Aorta (tissue), 5 donors: Measurements from ENCODE around the gene SUSD1. TPM values are rescaled to one million over a fixed set of nuclear protein-coding genes. Genes with fewer than 3 reads are reported as not detected.
"Not testable (repeated sequence)": the region's sequence is repeated elsewhere in the genome, so short reads cannot be mapped to it uniquely, and the experiment has no call there.

Experiments used
- ATAC-seq: fragments of 200-7000 bp; cut with Tn5 transposase; one replicate; pipeline ENCODE4 v1.9.1; 2022; ENCODE audit warnings: moderate library complexity; ENCODE audit not compliant: low FRiP score
- DNase-seq, 2 donors: peaks; one replicate each; pipeline ENCODE4 v3.0.0-alpha.2; 2020
- H3K27ac ChIP-seq, 2 donors: one replicate each; pipeline ENCODE4 v1.5.1; 2013; ENCODE audit warnings: low read length in 2 of 2, mild to moderate bottlenecking in 2 of 2, moderate library complexity in 2 of 2, control low read depth in 1 of 2, inconsistent platforms in 1 of 2, low read depth in 1 of 2
- H3K27me3 ChIP-seq, 2 donors: one replicate each; pipeline ENCODE4 v1.6.1; 2013; ENCODE audit warnings: control low read depth in 1 of 2, low read length in 1 of 2, mild to moderate bottlenecking in 1 of 2, moderate library complexity in 1 of 2; ENCODE audit not compliant: insufficient read depth in 2 of 2, control insufficient read depth in 1 of 2
- H3K36me3 ChIP-seq, 2 donors: one replicate each; pipeline ENCODE4 v1.6.1; 2013; ENCODE audit warnings: control low read depth in 1 of 2, low read length in 1 of 2, mild to moderate bottlenecking in 1 of 2; ENCODE audit not compliant: insufficient read depth in 2 of 2, control insufficient read depth in 1 of 2
- H3K4me1 ChIP-seq, 2 donors: one replicate each; pipeline ENCODE4 v1.6.1; 2013; ENCODE audit warnings: low read length in 2 of 2, control low read depth in 1 of 2, mild to moderate bottlenecking in 1 of 2, moderate library complexity in 1 of 2; ENCODE audit not compliant: insufficient read depth in 2 of 2, control insufficient read depth in 1 of 2
- H3K4me3 ChIP-seq, 2 donors: one replicate each; pipeline ENCODE4 v1.5.1; 2013; ENCODE audit warnings: low read length in 2 of 2, control low read depth in 1 of 2, mild to moderate bottlenecking in 1 of 2
- H3K9me3 ChIP-seq: one replicate; pipeline ENCODE4 v1.6.1; 2013; ENCODE audit warnings: mild to moderate bottlenecking, low read length; ENCODE audit not compliant: control insufficient read depth
- WGBS, 2 donors: extraction: QIAGEN DNeasy Blood & Tissue Kit; methylation state at CpG; one replicate each; pipeline ENCODE4 v1.1.7; 2013; 5-methylcytosine and 5-hydroxymethylcytosine counted together
- intact Hi-C, 2 donors: fragments of 100-400 bp; cut with DNase I; formaldehyde crosslinking; loops; one replicate each; pipeline versions ENCODE4 v1.14.2 to v1.15.0; 2022
- polyA plus RNA-seq, 2 donors: library from polyadenylated mRNA; stranded (reverse); fragments of 200-250 nt; gene quantifications; one replicate each; pipeline ENCODE4 v1.2.3, GENCODE V29; 2013
- total RNA-seq, 2 donors: library from RNA; stranded (reverse); fragmentation: NEBNext Ultra II Directional; extraction: Animal tissue kit (Norgen Biotek cat#: 25700); gene quantifications; one replicate each; pipeline ENCODE4 v1.2.1, GENCODE V29; 2021
- donor health status: healthy with polysubstance abuse.
- donor health status: Bipolar disorder and iron deficiency.
- donor health status: DM: no; HTN: no; CAD: no.
- donor health status: DM: no; HTN: no; CAD: no.
- donor health status: DM: yes; HTN: yes; CAD: no.

SUSD1 gene
- total and polyA plus RNA-seq, 4 donors: 3.4 to 14.3 (median 9.0) TPM

DNA sequence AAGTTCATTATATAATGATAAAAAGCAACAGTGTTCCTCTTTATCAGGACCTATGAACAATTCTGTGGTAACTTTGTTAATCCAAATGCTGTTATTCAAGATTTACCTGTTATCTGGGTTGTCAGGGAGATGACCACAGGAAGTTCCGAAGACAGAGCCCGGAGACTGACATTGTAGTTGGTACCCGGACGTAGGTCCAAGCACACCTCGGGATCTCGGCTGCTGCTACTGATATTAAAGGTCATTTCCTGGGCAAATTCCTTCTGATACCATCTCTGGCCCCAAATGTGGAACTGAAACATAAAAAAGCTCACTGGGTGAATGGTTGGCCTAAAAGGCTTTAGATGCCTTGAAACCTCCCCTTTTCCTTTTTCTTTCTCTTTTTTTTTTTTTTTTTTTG is 96.7 kb downstream of the SUSD1 start:
- H3K4me3 ChIP-seq: no peak overlapping the region
- no peaks in the 10 kb centered on the region for H3K9me3 ChIP-seq
- DNase-seq (no peak), ATAC-seq (no peak)
- no peaks in the 10 kb centered on the region for H3K27me3 ChIP-seq
- no peaks in the 10 kb centered on the region for H3K4me1 ChIP-seq
- intact Hi-C loops: no loop called here
- no peaks in the 10 kb centered on the region for H3K36me3 ChIP-seq
- WGBS, 2 donors: 82 to 87% methylated on average over 6 of the region's 6 CpGs
- no peak overlapping the region for H3K27ac ChIP-seq

DNA sequence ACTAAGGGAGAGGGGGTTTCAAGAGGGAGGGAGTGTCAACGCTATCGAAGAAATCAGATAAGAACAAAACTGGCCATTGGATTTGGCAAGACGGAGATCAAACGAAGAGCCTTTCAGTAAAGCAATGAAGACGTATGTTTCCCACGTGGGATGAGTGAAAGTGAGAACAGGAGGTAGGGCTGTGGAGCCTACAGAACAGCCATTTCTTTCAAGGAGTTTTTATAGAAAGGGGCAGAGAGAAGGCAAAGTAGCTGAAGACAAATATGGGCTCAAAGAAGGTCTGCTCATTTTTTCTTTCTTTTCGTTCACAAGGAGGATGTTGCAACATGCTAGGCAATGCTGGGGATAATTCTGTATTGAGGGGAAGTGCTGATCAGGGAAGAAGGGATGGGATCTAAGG is 98.3 kb downstream of the SUSD1 start:
- Histone ChIP-seq H3K4me1 (no peaks in the 10 kb centered on the region), H3K27me3 (no peaks in the 10 kb centered on the region), H3K36me3 (no peaks in the 10 kb centered on the region), H3K4me3 (no peak overlapping the region), H3K9me3 (no peaks in the 10 kb centered on the region), H3K27ac (no peak overlapping the region)
- ATAC-seq (no peak), DNase-seq (no peak)
- WGBS, 2 donors: 80 to 84% methylated on average over 7 of the region's 7 CpGs
- intact Hi-C loops: no loop called here

DNA sequence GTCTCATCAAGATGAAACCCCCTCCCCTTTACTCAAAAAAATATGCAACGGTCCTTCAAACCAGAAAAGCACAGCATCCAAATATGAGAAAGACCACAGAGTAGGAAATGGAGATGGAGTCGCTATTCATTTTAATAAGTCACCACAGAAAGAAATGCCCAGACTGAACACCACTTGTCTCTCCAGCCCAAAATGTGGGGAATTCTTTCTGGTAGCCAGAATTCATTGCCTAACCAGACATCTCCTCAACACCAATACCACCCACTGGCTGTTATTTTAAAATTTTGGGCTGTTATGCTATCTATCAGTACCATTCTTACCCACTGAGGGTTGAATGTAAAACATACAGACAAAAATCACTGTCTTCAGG is 100.1 kb downstream of the SUSD1 start:
- Histone ChIP-seq H3K9me3 (no peaks in the 10 kb centered on the region), H3K4me3 (no peak overlapping the region), H3K27me3 (no peaks in the 10 kb centered on the region), H3K36me3 (no peaks in the 10 kb centered on the region), H3K27ac (no peak overlapping the region), H3K4me1 (no peaks in the 10 kb centered on the region)
- no peak for DNase-seq
- intact Hi-C loops: loop anchor here in 1 of 2 donors (2.0 kb wide), 1 partner anchor 314 kb away; no protein-coding TSS in a partner anchor
- WGBS, 2 donors: 16 to 34% methylated on average over 2 of the region's 2 CpGs
- no peak for ATAC-seq

DNA sequence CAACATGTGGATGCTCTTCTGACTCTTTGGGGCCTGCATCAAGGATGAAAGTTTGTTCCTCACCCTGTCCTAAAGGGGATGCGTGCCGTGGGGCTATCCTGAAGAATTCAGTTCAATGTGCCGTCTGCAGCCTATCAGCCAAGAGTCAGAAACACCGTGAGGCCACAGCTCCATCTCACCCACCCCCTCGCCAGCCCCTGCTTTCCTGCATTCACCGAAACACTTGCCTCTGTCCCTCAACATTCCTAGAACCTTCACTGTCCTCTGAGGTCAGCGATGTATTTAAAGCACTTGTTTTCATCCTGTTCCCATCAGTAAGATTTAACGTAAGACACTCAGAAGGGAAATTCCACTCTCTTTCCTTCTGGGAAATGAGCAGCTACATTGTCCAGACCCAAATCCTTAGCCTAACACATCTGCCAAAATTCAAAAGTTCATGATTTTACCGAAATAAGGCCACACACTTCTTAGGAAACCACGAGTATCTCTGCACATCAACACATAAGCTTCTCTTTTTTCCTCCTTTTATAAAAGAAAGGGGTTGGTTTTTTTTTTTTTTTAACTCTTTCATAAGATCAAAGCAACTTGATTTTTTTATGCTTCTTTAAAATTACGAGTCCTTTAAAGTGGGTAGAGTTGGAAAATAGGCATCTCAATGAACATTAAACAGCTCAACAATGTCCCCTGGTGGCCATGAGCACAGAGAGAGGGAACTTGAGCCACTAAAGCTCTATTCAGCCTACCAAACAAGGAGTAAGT is 100.7 kb downstream of the SUSD1 start:
- Histone ChIP-seq H3K9me3 (no peaks in the 10 kb centered on the region), H3K27me3 (no peaks in the 10 kb centered on the region), H3K36me3 (no peaks in the 10 kb centered on the region), H3K4me3 (no peak overlapping the region), H3K4me1 (no peaks in the 10 kb centered on the region), H3K27ac (no peak overlapping the region)
- peak in 1 of 2 donors; percentile 72 for DNase-seq
- WGBS, 2 donors: 46 to 50% methylated on average over 11 of the region's 11 CpGs
- intact Hi-C loops: loop anchor here (1.0 to 5.0 kb wide), 4 partner anchors 177 to 477 kb away; partner anchors contain the start of genes PTGR1 (in 1 of the 2) and UGCG (in 1 of the 2)
- ATAC-seq: peak; percentile 91

DNA sequence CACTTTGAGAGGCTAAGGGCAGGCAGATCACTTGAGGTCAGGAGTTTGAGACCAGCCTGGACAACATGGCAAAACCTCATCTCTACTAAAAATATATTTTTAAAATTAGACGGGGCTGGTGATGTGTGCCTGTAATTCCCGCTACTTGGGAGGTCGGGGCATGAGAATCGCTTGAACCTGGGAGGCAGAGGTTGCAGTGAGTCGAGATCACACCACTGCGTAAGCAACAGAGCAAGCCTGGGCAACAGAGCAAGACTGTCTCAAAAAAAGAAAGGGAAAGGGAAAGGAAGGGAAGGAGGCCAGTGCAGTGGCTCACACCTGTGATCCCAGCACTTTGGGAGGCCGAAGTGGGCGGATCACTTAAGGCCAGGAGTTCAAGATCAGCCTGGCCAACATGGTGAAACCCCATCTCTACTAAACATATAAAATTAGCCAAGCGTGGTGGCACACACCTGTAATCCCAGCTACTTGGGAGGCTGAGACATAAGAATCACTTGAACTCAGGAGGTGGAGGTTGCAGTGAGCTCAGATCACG is 101.4 kb downstream of the SUSD1 start:
- not testable (repeated sequence) for H3K9me3 ChIP-seq, H3K4me3 ChIP-seq, H3K36me3 ChIP-seq, DNase-seq, H3K27ac ChIP-seq, H3K27me3 ChIP-seq, ATAC-seq, H3K4me1 ChIP-seq
- WGBS, 2 donors: 88 to 89% methylated on average over 10 of the region's 10 CpGs
- intact Hi-C loops: loop anchor here (1.0 to 5.0 kb wide), 4 partner anchors 176 to 476 kb away; partner anchors contain the start of genes PTGR1 (in 1 of the 2) and UGCG (in 1 of the 2)

- intact Hi-C loops: loop anchor here in 1 of 2 donors (5.0 kb wide), 2 partner anchors 176 to 476 kb away; partner anchors contain the start of genes PTGR1 and UGCG
- 70 to 71% methylated on average over 9 of the region's 9 CpGs for WGBS, 2 donors
- DNase-seq (no peak), ATAC-seq (no peak)
- Histone ChIP-seq H3K27ac (no peak overlapping the region), H3K36me3 (no peaks in the 10 kb centered on the region), H3K4me3 (no peak overlapping the region), H3K4me1 (no peaks in the 10 kb centered on the region), H3K27me3 (no peaks in the 10 kb centered on the region), H3K9me3 (no peaks in the 10 kb centered on the region)
These were observed 102.1 kb downstream of the SUSD1 start for GRCh38 chr9:112072721-112073638.

DNA sequence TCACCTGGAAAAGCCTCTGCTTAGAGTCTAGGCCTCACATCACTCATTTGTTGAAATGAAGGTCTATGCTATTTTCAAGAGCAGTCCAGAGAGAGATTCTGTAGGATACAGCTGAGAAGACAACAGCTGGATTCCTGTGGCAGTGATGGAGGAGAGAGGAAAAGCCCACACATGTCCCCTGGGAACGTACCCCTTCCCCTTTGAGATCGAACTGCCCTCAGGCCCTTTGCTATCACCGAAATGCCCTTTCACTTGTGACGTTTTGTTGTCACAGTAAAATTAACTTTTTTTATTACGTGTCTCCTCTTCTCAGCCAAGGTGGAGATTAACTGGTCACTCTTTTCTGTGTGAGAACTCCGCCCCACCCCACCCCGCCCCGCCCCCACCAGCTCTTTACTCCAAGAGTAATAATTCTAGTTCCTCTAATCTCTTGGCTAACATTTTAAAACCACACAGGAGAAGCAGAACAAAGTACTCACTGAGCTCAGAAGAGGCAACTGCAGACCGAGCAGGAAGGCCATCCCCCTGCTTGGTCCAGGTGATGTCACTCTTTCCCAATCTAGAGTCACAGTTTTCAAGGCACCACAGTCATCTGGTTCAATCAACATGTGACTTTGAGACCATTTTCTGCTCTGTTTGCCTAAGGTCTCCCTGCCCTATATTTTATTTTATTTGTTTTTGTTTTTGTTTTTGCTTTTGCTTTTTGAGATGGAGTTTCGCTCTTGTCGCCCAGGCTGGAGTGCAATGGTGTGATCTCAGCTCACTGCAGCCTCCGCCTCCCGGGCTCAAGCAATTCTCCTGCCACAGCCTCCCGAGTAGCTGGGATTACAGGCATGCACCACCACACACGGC is 105.6 kb downstream of the SUSD1 start:
- Histone ChIP-seq H3K9me3 (no peaks in the 10 kb centered on the region), H3K27ac (no peak overlapping the region), H3K27me3 (no peaks in the 10 kb centered on the region), H3K4me3 (no peak overlapping the region), H3K36me3 (no peaks in the 10 kb centered on the region), H3K4me1 (no peaks in the 10 kb centered on the region)
- DNase-seq (no peak), ATAC-seq (no peak)
- 87 to 88% methylated on average over 15 of the region's 15 CpGs for WGBS, 2 donors
- intact Hi-C loops: loop anchor here (5.0 to 10.0 kb wide), 3 partner anchors 172 to 475 kb away; partner anchors contain the start of genes PTGR1 (in 2 of the 2) and UGCG (in 1 of the 2)
